HG03066 (cell line): ENCODE measurements around the gene ANKRD11.
"Not testable (repeated sequence)": the region's sequence is repeated elsewhere in the genome, so short reads cannot be mapped to it uniquely, and the experiment has no call there.

Experiments
- ATAC-seq: cut with Tn5 transposase; IDR thresholded peaks from one replicate; pipeline ENCODE4 v1.9.1; 2021; ENCODE audit warnings: low read depth; ENCODE audit not compliant: unreplicated experiment

ANKRD11 gene

DNA sequence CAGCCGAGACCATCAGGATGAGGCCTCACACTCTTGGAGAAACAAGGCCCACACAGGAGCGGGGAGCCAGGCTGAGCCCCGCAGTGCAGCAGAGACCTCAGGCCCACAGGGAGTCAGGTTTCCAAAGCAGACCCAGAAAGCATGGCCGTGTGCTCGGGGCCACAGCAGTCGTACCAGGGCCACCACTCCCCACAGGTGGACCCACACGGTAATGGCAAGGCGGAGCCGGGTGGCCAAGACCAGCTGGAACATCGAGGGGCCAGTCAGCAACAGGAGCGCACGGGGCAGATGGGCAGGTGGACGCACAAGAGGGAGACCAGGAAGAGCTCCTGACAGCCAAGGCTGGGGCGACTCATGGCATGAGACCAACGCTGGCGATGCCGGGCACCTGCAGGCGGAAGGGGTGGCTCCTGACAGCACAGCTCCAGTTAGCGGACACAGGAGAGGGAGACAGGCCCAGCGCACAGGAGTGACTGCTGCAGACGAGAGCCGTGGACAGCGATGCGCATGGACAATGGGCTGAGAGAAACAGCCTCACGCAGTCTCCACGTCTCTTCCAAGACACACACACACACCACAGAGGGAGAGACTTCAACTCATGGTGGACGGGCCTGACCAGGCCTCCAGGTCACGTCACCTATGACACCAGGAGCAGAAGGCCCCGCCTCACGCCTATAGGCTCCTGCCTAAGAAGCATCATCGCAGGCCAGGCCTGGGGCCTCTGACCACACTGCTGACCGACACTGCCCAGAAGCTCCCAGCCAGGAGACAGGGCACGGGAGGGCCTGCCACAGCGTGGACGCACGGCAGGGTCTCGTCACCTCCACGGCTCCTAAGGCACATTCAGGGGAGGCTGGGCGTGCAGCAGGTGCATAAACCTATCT, 214.3 kb downstream of the ANKRD11 start:
- no peak for ATAC-seq

DNA sequence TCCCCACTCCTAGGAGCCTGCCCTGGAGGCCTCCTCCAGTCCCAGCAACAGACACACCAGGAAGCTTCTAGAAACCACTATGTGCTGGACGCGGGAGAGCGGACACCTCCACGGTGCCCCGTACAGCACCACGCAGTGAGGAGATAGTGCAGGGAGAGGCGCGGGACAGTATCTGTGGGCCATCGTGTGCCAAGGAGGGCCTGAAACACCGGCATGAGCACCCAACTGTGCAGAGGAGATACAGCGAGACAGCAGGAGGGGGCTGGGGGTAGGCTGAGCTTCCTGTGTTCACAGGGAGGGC, 215.1 kb downstream of the ANKRD11 start:
- ATAC-seq, result no peak

DNA sequence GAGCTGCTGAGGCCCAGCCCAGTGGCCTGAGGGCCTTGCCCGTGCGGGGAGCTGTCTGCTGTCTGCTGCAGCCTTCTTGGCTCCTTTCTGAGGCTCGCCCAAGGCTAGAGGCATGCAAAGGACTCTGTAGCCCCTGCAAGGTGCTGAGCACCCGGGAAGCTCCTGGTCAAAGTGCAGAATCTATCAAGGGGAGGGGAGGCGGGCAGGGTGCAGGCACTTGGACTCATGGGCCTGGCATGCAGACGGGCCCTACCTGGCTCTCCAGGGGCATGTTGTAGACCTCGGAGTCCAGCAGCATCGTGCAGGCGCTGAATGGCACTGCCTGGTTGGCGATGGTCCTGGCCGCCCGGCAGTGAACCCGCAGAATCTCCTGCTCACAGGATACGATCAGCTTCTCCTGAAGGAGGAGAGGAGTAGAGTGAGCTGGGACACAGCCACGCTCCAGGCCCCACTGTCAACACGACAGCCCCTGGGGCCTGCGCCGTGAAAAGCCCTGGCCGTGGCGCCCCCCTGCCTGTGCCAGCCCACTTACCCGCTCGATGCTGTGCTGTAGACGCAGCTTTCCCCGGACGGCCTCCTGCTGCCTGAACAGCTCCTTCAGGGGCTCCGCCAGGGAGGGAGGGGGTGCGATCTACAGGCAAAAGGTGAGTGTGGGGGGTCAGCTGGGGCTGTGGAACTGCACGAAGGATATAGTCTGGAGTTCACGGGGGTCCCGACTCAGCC, 215.6 kb downstream of the ANKRD11 start:
- ATAC-seq, result no peak

DNA sequence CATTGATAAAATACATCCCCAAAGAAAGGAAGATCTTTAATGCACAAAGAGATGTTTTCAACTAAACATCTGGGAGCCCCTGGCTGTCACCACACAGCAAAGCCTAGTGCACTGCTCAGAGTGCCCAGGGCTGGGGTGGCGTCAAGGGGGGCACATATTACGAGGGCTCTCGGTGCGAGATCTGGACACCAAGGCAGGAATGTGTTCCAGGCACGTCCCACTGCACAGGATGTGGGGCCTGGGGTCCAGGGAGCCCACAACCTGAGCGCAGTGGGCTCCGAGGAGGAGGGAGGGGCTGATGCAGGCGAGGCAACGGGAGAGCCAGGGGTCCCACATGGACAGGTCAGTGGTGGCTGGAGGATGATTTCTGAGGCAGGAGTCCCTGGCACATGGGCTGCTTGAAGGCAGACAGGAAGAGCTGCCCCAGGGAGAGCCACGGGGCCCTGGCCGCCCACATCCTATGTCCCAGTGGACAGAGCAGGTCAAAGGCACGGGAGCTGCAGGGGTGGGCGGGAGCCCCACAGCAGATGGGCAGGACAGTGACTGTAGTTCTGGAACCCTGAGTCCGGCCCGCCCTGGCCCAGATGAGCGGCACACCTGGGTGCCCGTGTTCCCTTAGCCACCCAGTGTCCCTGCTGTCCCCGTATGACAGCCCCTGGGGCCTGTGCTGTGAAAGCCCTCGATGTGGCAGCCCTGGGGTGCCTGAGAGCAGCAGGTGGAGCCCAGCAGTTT, 216.5 kb downstream of the ANKRD11 start:
- ATAC-seq, result no peak

DNA sequence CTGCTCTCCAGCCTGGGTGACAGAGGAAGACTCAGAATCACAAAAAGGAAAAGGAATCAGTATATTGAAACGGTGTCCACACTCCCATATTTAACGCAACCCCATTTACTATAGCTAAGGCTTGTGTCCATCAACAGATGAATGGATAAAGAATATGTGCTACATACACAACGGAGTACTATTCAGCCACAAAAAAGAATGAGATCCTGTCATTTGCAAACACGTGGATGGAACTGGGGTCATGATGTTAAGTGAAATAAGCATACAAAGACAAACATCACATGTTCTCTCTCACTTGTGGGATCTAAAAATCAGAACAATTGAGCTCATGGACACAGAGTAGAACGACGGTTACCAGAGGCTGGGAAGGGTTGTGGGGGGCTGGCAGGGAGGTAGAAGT, 217.7 kb downstream of the ANKRD11 start:
- ATAC-seq, result no peak

DNA sequence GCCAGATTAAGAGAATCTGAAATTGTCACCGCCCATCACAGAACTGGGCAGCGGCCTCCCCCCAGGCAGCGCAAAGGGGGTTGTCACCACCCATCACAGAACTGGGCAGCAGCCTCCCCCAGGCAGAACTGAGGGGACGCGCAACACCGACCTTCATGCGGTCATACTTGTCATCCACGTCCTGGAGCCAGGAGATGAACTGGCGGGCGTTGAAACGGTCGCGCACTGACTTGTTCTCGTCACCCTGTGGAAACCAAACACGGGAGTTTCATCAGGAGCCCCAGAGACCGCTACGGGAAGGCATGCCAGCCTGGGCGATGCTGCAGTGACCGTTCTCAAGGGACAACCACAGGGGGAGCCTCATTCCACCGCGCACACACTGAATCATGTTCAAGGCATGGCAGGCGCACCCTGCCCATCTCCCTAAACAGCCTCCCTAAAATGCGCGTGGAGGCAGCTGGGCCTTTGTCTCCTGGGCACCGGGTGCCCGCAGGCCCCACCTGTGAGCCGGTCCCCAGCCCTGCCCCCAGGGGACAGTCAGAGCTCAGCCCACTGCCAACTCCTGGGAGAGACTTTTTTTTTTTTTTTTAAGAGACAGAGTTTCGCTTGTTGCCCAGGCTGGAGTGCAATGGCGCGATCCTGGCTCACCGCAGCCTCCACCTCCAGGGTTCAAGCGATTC, 219.6 kb downstream of the ANKRD11 start:
- no peak for ATAC-seq

DNA sequence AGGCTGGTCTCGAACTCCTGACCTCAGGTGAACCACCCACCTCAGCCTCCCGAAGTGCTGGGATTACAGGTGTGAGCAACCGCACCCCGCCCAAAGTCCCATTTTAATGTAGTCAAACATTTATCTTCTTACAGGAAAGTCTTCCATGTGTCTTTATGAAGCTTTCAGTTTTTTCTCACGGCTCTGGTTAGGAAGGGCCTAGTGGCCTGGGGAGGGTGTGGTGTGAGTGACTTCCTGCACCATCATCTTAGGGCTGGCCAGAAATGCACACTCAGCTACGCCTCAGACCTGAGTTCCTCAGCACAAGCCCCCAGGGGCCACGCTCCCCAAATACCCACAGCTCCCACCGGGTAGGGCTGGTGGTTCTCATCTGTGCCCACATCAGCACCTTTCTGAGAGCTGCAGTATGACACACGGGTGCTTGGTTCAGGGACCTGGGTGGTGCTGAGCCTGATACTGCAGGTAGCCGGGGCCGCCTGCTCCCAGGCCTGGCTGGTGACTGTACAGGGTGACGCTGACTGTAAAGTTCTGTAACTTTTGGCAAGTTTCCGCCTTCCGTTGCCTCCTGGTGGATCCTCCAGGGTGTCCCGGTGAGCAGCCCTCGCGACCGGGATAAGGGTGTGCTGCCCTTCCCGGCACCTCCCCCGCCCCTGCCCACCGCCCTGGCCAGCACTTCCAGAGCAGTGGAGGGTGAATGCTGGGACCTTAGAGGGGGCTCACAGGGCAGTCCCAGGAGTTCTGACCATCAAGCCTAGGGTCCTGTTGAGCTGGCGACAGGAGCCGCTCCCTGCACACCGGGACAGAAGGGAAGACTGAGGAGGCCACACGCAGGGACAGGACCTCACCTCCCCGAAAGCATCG, 220.3 kb downstream of the ANKRD11 start:
- ATAC-seq, result no peak

DNA sequence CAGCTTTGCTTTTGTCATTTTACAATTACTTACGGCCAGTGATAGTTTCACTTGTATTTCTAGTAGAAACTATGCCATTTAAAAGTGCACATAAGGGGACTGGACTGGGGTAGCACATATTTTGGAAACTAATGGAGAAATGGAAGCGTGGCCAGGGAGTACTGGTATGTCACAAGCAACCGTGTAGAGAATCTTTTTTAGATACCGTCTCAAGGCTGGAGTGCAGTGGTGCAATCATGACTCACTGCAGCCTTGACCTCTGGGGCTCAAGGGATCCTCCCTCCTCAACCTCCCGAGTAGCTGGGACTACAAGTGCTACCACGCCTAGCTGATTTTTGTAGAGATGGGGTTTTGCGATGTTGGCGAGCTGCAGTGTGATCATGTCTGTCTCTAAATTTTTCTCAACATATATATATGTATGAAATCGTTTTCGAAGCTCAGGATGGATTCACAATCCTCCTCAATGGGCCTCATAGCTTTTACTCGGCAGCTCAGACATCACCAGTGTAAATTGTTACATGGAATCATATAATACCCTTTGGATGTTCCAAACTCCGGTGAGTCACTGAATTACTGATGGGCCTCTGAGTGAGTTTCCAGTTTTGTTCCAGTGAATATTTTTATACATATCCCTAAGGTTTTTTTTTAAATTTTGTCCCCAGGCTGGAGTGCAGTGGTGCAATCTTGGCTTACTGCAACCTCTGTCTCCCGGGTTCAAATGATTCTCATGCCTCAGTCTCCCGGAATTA, 221.2 kb downstream of the ANKRD11 start:
- ATAC-seq, result no peak

DNA sequence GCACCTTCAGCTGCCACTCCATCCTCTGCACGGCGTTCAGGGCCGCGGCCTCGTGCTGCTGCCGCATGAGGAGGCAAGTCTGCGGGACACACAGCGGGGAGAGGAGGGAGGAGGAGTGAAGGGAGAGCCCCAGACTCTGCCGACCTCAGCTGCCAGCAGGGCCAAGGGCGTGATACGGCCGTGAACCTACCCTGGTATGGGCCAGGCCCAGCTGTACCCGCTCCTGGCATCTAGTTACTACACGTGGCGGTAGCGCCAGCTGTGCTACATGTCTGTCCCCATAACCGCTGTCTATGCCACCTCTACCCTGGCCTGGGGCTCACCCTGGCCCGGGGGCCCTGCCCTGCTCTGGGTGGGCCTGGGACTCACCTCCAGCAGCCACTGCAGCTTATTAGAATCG, 221.8 kb downstream of the ANKRD11 start:
- ATAC-seq, result no peak

DNA sequence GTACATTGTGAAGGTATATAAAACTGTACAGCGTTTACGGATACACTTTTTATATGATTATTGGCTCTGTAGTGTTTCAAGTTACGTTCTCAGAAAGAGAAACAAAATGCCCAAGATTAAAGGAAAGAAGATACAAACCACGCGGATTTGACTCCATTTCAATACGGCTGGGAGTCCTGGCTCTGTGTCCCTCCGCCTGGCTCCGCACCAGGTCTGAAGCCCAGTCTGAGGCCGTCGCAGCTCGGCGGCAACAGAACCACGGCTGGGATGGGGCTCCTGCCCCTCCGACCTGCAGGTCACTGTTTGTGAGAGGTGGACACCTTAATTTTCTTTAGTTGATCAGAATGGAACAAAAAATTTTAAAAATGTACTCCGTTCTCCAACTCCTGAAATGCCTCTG, 222.6 kb downstream of the ANKRD11 start:
- not testable (repeated sequence) for ATAC-seq

DNA sequence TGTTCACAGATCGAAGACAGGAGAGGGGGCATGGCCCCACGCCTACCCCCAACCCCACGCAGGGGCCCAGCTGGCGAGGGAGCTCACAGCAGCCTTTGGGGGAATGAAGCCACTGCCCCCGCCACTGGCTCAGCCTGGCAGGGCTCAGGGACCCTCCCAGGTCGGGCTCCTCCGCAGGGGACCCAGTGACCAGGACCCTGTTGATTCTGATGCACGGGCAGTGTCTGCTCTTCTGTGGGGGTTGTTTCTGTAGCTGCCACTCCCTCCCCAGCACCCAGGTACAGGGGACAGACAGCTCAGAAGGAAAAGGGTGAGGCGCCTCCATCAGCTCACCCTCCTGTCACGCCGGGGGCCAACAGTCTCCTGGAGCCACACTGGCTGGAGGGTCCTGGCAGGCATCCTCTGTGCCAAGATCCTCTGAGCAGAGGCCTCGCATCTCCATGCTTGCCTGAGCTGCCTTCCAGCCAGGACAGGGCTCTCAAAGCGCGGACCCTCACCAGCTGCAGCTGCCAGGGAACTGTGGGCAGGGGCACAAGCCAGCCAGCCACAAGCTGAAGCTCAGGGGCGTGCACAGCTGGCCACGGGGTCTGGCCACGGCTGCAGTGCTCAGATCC, 223.7 kb downstream of the ANKRD11 start:
- no peak for ATAC-seq

DNA sequence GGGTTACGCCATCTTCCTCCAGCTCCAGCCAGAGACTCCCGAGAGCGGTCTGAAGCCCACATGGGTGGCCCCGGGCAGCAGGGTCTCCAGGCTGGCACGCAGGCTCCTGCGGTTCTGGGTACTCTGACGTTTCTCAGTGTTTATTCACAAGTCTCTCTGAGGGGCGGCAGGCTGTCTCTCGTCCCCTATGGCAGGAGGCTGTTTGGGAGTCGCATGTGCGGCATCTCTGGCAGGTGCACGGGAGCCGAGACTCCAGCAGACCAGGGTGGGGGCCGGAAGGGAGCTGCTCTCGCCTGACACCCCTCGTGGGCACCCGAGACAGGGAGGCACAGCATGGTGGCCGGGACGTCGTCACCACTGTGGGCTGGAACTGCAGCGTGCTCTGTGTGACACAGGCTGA, 224.7 kb downstream of the ANKRD11 start:
- no peak for ATAC-seq

DNA sequence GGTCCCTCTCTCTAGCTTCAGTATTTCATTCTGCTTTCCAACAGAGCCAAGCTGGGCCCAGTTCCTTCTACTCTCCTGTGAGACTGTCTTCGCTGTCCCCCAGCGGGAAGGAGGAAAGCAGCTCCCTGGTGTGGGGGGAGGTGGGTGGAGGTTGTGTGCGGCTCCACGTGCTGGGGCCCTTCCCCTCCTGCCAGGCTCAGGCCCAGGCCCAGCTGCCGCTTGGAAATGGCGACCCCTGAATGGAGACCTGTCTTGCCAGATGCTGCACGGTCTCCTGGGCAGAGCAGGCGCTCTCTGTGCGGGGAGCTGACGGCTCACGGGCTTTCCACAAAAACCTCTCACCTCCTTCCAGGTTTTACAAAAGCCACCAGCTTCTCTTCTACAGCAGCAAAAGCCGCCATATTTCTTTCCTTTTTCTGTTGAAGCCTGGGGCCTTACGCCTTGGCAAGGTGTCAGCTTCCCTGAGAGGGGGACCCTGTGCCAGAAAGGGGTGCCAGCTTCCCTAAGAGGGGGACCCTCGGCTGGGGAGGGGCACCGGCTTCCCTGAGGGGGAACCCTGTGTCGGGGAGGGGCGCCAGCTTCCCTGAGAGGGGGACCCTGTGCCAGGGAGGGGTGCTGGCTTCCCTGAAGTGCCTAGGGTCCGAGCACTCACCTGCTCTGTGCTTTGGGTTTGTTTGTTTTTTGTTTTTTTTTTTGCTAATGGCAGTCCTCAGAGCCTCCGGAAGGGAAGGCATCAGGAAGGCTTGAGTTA, 225.4 kb downstream of the ANKRD11 start:
- no peak for ATAC-seq

DNA sequence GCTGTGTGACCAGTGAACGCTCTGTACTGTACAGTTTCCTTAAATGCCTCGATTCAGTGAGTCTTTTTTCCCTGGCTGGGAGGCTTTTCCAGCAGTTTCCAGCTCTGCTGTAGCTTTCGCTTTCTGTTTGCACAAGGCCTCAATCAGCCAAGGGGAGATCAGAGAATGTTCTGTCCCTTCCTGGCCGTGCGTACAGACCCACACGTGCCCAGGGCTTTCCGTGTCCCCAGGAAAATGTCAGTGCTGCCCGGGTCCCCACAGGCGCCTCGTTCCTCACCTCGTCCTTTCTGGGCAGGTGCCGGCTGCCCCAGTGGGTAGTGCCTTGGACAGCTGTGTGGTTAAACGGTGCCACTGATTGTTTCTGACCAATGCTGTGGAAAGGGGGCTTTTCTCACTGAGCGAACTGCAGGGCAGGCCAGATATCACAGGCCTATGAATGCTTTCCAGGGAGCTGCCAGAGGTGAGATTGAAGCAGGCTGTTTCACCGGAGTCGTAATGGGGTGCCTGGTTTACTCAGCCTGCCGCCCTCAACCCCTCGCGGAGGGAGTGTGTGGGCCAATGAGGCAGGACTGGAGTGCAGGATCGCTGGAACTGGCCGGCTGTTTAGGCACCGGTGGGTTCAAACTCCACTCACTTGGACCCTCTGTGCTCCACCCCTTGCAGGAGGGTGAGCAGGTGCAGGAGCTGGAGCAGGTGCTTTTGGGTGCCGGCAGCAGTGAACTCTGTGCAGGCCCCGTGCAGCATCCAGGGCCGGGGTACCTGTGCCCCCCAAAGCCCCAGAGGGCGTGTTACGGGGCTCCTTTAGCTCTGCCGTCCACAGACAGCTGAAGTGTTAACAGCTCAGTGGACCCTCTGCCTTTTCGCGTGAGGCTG, 228.4 kb downstream of the ANKRD11 start:
- ATAC-seq, result no peak

DNA sequence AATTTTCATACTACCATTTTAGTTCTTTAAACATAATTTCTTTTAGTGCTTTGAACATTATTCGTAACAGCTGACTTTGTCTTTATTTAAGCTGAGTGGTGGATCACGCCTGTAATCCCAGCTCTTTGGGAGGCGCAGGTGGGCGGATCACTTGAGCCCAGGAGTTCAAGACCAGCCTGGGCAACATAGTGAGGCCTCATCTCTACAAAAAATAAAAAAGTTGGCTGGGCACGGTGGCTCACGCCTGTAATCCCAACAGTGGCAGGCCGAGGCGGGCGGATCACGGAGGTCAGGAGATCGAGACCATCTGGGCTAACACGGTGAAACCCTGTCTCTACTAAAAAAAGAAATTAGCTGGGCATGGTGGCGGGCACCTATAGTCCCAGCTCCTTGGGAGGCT, 230.5 kb downstream of the ANKRD11 start:
- ATAC-seq, result not testable (repeated sequence)

DNA sequence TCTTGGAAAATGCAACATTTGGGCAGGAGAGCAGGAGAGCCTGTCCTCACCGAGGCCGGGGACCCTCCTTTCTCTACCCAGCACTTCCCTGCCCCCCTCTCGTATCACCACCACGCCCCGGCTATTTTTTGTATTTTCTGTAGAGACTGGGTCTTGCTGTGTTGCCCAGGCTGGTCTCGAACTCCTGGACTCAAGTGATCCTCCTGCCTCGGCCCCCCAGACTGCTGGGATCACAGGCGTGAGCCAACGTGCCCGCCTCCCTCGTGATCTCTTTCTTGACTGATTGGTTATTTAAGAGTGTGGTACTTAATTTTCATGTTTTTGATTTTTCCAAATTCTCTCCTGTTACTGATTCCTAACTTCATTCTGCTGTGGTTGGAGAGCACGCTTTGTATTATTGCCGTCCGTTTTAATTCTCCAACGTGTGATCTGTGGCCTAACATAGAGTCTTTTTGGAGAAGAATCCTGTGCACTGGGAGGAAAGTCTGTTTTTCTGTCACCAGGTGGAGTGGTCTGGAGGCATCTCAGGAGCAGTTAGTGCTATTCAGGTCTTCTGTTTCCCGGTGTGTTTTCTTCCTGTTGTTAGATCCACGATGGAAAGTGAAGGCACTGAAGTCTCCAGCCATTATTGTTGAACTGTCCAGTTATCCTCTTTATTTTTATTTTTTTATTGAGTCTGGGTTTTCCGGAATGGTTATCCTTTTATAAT, 232.4 kb downstream of the ANKRD11 start:
- no peak for ATAC-seq

DNA sequence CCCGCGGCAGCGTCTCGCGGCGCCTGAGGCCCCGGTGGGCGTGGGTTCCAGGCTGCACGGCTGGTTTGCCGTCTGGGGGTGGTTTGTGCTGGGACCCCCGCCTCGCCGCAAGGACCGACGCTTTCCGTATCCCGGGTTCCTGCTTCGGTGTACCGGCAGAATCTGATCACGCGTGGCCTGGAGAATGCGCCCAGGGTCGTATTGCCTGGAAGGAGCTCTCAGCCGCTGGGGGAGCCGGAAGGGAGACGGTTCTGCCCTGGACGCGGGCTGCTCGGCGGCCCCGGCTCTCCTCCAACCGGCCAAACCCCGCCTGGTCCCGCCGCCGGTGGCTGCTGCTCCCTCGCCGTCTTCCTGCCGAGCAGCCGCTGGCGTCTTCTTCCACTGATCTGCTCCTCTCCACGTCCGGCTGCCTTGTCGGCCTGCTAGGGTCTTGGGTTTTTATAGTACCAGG, 233.1 kb downstream of the ANKRD11 start:
- ATAC-seq, result no peak
